ENCODE data around the gene GATA3.

GATA3 gene

DNA sequence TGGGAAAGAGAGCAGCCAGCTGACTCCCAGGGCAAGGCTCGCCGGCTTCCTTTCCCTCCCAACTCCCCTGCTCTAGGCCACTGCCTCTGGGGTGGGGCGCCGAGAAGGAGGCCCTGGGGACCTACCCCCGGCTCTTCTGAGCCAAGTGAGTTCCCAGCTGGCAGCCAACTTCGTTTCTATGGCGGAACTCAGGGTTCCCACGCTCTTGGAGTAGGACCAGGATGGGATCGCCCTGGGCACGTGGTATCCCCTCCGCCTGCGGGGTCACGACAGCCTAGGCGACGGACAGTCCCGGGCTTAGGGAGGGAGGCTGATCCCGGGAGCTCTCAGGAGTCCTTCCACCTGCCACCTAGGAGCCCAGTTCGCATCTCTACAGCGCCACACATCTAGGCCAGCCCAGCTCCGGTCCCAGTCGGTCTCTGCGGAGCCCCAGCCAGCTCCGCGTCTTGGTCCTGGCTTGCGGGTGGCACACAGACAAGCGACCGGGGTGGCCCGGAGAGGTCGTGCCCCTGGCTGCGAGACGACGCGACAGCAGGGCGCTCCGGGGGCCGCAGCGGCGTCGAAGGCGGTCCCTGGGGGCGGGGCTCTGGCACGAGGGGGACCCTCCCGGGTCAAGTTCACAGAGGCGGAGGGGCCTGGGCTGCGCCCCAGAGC is 20.5 kb upstream of the GATA3 start:
- no peaks in the 10 kb centered on the region for H3K36me3 ChIP-seq (replicated peaks; ENCODE audit: insufficient read depth, low read length)
- no peaks in the 10 kb centered on the region for H4K20me1 ChIP-seq (ENCODE audit: insufficient read depth, low read length)
- H3K9me3 ChIP-seq (replicated peaks; ENCODE audit: insufficient read depth, low read length): no peaks in the 10 kb centered on the region
- TF ChIP-seq, protein P1, sequence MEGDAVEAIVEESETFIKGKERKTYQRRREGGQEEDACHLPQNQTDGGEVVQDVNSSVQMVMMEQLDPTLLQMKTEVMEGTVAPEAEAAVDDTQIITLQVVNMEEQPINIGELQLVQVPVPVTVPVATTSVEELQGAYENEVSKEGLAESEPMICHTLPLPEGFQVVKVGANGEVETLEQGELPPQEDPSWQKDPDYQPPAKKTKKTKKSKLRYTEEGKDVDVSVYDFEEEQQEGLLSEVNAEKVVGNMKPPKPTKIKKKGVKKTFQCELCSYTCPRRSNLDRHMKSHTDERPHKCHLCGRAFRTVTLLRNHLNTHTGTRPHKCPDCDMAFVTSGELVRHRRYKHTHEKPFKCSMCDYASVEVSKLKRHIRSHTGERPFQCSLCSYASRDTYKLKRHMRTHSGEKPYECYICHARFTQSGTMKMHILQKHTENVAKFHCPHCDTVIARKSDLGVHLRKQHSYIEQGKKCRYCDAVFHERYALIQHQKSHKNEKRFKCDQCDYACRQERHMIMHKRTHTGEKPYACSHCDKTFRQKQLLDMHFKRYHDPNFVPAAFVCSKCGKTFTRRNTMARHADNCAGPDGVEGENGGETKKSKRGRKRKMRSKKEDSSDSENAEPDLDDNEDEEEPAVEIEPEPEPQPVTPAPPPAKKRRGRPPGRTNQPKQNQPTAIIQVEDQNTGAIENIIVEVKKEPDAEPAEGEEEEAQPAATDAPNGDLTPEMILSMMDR (IDR thresholded peaks at IDR 0.05; ENCODE audit: low read length): no peak
- no peak for TF ChIP-seq EZH2phosphoT487 (IDR thresholded peaks at IDR 0.05; ENCODE audit: low read length)
- TF ChIP-seq EZH2 (optimal IDR thresholded peaks at IDR 0.05; ENCODE audit: low read depth, low read length): no peak
- H3K27me3 ChIP-seq (replicated peaks; ENCODE audit: insufficient read depth, low read length): no peaks in the 10 kb centered on the region; the same call in 1 of the 2 replicates
- no peaks in the 10 kb centered on the region for H3K79me2 ChIP-seq (ENCODE audit: low read length)
- H3K4me2 ChIP-seq (ENCODE audit: low read depth, low read length): no peak overlapping the region
- no peaks in the 10 kb centered on the region for H3K4me1 ChIP-seq (ENCODE audit: low read length)
- H3K9me2 ChIP-seq (replicated peaks; ENCODE audit: insufficient read depth, low read length): no peaks in the 10 kb centered on the region
- no peak overlapping the region for H3K4me3 ChIP-seq (ENCODE audit: low read length)
- DNase-seq: no peak
- no peak overlapping the region for H3K9ac ChIP-seq (ENCODE audit: low read length)
- H3K27ac ChIP-seq (ENCODE audit: low read length): no peak overlapping the region
- H2AFZ ChIP-seq (ENCODE audit: low read length): no peak overlapping the region
- H3F3A ChIP-seq (ENCODE audit: insufficient read depth, low read length): no peaks in the 10 kb centered on the region

DNA sequence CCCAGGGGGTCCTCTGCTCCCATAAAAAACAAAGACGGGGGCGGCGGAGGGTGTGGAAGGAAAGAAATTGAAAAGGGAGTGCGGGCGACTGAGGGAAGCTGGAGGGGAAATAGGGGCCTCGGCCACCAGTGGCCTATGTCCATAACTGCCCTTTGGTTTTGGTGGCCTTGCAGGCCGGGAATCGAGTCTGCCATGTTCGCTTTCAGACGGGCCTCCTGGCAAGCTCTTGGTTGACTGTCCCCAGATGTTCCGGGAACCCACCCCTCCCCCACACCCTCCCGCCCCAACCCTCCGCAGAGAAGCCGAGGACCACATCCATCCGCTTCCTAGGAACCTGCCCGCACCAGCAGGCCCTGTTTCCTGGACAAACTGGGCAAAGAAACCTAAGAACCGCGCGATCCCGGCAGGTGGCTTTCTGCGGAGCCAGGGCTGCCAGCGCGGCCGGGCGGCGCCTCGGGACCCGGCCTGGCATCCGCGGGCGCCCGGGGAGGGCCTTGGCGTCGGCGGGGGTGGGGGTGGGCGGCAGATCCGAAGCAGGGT is 20.0 kb upstream of the GATA3 start:
- DNase-seq: no peak
- Histone ChIP-seq H3K9me3 (replicated peaks; ENCODE audit: insufficient read depth, low read length) (no peaks in the 10 kb centered on the region), H3K4me1 (ENCODE audit: low read length) (no peaks in the 10 kb centered on the region), H3K27ac (ENCODE audit: low read length) (no peak overlapping the region), H3K27me3 (replicated peaks; ENCODE audit: insufficient read depth, low read length) (no peaks in the 10 kb centered on the region; the same call in 1 of the 2 replicates), H3F3A (ENCODE audit: insufficient read depth, low read length) (no peaks in the 10 kb centered on the region), H3K79me2 (ENCODE audit: low read length) (no peaks in the 10 kb centered on the region), H3K9me2 (replicated peaks; ENCODE audit: insufficient read depth, low read length) (no peaks in the 10 kb centered on the region), H3K9ac (ENCODE audit: low read length) (no peak overlapping the region), H4K20me1 (ENCODE audit: insufficient read depth, low read length) (no peaks in the 10 kb centered on the region), H3K4me2 (ENCODE audit: low read depth, low read length) (no peak overlapping the region), H3K4me3 (ENCODE audit: low read length) (no peak overlapping the region), H2AFZ (ENCODE audit: low read length) (no peak overlapping the region), H3K36me3 (replicated peaks; ENCODE audit: insufficient read depth, low read length) (no peaks in the 10 kb centered on the region)
- TF ChIP-seq, protein P1 (IDR thresholded peaks at IDR 0.05; ENCODE audit: low read length): no peak
- TF ChIP-seq EZH2 (optimal IDR thresholded peaks at IDR 0.05; ENCODE audit: low read depth, low read length): no peak
- no peak for TF ChIP-seq EZH2phosphoT487 (IDR thresholded peaks at IDR 0.05; ENCODE audit: low read length)

DNA sequence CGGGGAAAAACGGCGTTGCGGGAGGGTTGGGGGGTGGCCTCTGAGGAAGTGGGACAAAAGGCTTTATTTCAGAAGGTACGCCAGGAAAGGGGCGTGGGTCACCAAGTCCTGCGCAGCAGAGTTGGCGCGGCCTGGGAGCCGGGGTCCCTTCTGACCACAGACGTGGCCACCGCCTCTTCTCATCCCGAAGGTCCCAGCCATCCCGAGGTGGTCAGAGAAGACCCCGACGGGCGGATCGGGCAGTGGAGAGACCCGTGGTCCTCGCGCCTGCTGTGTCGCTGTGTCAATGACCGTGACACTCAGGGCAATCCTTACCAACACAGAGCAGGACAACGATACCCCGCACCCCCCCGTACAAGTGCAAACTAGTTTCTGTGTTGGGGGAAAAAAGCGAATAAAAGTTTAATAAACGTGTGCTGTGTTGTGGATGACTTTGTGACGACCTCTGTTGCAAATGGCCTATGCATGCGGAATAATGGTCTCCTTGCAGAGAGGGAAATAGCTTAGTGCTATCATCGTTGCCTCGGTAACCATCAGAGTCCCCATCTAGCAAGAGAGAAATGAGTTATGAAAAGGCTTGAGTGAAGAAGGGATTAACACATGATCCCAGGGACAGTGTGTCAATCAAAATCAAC is 19.4 kb upstream of the GATA3 start:
- no peak overlapping the region for H3K4me3 ChIP-seq (ENCODE audit: low read length)
- no peaks in the 10 kb centered on the region for H4K20me1 ChIP-seq (ENCODE audit: insufficient read depth, low read length)
- no peak overlapping the region for H3K27ac ChIP-seq (ENCODE audit: low read length)
- no peaks in the 10 kb centered on the region for H3K36me3 ChIP-seq (replicated peaks; ENCODE audit: insufficient read depth, low read length)
- H3F3A ChIP-seq (ENCODE audit: insufficient read depth, low read length): no peaks in the 10 kb centered on the region
- DNase-seq: no peak
- no peak overlapping the region for H3K9ac ChIP-seq (ENCODE audit: low read length)
- no peaks in the 10 kb centered on the region for H3K79me2 ChIP-seq (ENCODE audit: low read length)
- H3K9me3 ChIP-seq (replicated peaks; ENCODE audit: insufficient read depth, low read length): no peaks in the 10 kb centered on the region
- TF ChIP-seq EZH2 (optimal IDR thresholded peaks at IDR 0.05; ENCODE audit: low read depth, low read length) (no peak), EZH2phosphoT487 (IDR thresholded peaks at IDR 0.05; ENCODE audit: low read length) (no peak)
- TF ChIP-seq, protein P1 (IDR thresholded peaks at IDR 0.05; ENCODE audit: low read length): no peak
- H3K27me3 ChIP-seq (replicated peaks; ENCODE audit: insufficient read depth, low read length): no peaks in the 10 kb centered on the region; the same call in 1 of the 2 replicates
- H3K4me1 ChIP-seq (ENCODE audit: low read length): no peaks in the 10 kb centered on the region
- no peak overlapping the region for H3K4me2 ChIP-seq (ENCODE audit: low read depth, low read length)
- H3K9me2 ChIP-seq (replicated peaks; ENCODE audit: insufficient read depth, low read length): no peaks in the 10 kb centered on the region
- H2AFZ ChIP-seq (ENCODE audit: low read length): no peak overlapping the region

Measured in MM.1S (cell line).